ENCODE results near the gene ZNF583.

DNA sequence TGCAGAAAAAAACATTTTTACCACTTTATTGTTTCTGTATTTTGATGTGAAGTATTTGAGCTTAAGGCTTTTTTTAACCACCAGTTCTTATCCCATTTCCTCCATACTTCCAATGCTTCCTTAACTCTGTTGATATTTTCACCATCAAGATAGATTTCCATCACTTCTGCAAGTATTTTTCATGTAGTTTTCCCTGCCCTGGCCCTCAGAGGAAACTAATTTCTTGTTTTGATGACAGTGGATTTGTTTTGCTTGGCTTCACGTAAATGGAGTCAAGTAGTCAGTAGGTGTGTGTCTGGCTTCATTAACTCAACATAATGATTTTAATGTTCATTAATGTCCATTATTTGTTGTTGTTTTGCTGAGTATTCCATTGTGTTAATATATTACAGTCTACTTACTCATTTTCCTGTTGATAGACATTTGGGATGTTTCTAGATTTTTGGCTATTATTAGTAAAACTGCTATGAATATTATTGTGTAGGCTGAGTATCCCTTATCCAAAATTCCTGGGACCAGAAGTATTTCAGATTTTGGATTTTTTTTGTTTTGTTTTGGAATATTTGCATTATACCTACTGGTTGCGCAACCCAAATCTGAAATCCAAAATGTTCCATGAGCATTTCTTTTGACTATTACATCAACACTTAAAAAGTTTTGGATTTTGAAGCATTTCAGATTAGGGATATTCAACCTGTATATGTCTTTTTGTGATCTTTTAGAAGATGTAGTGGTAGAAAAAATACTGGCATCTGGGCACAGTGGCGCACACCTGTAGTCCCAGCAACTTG, 34.1 kb upstream of the ZNF583 start:
- TF ChIP-seq, protein P1, sequence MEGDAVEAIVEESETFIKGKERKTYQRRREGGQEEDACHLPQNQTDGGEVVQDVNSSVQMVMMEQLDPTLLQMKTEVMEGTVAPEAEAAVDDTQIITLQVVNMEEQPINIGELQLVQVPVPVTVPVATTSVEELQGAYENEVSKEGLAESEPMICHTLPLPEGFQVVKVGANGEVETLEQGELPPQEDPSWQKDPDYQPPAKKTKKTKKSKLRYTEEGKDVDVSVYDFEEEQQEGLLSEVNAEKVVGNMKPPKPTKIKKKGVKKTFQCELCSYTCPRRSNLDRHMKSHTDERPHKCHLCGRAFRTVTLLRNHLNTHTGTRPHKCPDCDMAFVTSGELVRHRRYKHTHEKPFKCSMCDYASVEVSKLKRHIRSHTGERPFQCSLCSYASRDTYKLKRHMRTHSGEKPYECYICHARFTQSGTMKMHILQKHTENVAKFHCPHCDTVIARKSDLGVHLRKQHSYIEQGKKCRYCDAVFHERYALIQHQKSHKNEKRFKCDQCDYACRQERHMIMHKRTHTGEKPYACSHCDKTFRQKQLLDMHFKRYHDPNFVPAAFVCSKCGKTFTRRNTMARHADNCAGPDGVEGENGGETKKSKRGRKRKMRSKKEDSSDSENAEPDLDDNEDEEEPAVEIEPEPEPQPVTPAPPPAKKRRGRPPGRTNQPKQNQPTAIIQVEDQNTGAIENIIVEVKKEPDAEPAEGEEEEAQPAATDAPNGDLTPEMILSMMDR (IDR thresholded peaks at IDR 0.05; ENCODE audit: low read depth, low read length): no peak
- no peak for TF ChIP-seq EZH2phosphoT487 (IDR thresholded peaks at IDR 0.05; ENCODE audit: low read depth)

Data from OCI-LY3 (cell line).